Activated T-helper 1 cell treated with anti-CD3 and anti-CD28 coated beads, Interleukin-2, amount 50 U/mL, for 16 hours (primary cell): ENCODE results near the gene ZFAND3.
"Not testable (repeated sequence)": the region's sequence is repeated elsewhere in the genome, so short reads cannot be mapped to it uniquely, and the experiment has no call there.

Source experiments
- DNase-seq, 2 donors: peaks; one replicate each; pipeline ENCODE4 v3.0.0-alpha.2; 2020; ENCODE audit warnings: low read depth in 1 of 2, low spot score in 1 of 2

ZFAND3 gene

GRCh38 chr6:37893734-37894133 is 74.2 kb downstream of the ZFAND3 start:
- not testable (repeated sequence) for DNase-seq

GRCh38 chr6:37894585-37894984 is 75.1 kb downstream of the ZFAND3 start:
- DNase-seq = no peak

- no peak for DNase-seq
These were observed 77.8 kb downstream of the ZFAND3 start for GRCh38 chr6:37897321-37897720.

- no peak for DNase-seq
These were observed 78.4 kb downstream of the ZFAND3 start for GRCh38 chr6:37897818-37898515.

GRCh38 chr6:37903351-37904340 is 84.1 kb downstream of the ZFAND3 start:
- no peak for DNase-seq

- no peak for DNase-seq
These were observed 85.1 kb downstream of the ZFAND3 start for GRCh38 chr6:37904590-37904989.

- DNase-seq = no peak
These were observed 86.6 kb downstream of the ZFAND3 start for GRCh38 chr6:37906121-37906520.

- DNase-seq = no peak
These were observed 91.5 kb downstream of the ZFAND3 start for GRCh38 chr6:37910998-37911397.

GRCh38 chr6:37913210-37913609 is 93.7 kb downstream of the ZFAND3 start:
- DNase-seq = no peak

GRCh38 chr6:37915463-37915862 is 95.9 kb downstream of the ZFAND3 start:
- DNase-seq = no peak

GRCh38 chr6:37916149-37916548 is 96.6 kb downstream of the ZFAND3 start:
- no peak for DNase-seq

- no peak for DNase-seq
These were observed 97.1 kb downstream of the ZFAND3 start for GRCh38 chr6:37916675-37917074.

- no peak for DNase-seq
These were observed 98.0 kb downstream of the ZFAND3 start for GRCh38 chr6:37917566-37917965.

GRCh38 chr6:37919417-37920157 is 100.1 kb downstream of the ZFAND3 start:
- no peak for DNase-seq

GRCh38 chr6:37920667-37921066 is 101.1 kb downstream of the ZFAND3 start:
- no peak for DNase-seq

GRCh38 chr6:37922563-37922962 is 103.0 kb downstream of the ZFAND3 start:
- DNase-seq = no peak

- DNase-seq = no peak
These were observed 104.0 kb downstream of the ZFAND3 start for GRCh38 chr6:37923514-37923913.

GRCh38 chr6:37926661-37927060 is 107.1 kb downstream of the ZFAND3 start:
- no peak for DNase-seq

GRCh38 chr6:37928217-37928616 is 108.7 kb downstream of the ZFAND3 start:
- DNase-seq = no peak

GRCh38 chr6:37930288-37930971 is 110.9 kb downstream of the ZFAND3 start:
- DNase-seq = no peak

- DNase-seq = no peak
These were observed 111.5 kb downstream of the ZFAND3 start for GRCh38 chr6:37931066-37931465.
